SK-N-SH (cell line): Measurements from ENCODE around the gene DDX19B. TPM values are rescaled to one million over a fixed set of nuclear protein-coding genes. Genes with fewer than 3 reads are reported as not detected.
A peak's percentile ranks its signal among the peaks of the same experiment; 100 is the strongest.

ENCODE experiments used
- CTCF ChIA-PET: fragments of 300-600, 350-600 bp; formaldehyde crosslinking; extraction: SDS; loops from one replicate; lab custom pipeline; 2021; lab: Yijun Ruan, JAX
- POLR2A ChIA-PET: fragments of 350-600 bp; sonication (Branson Sonifier 250); formaldehyde crosslinking; extraction: SDS; loops from one replicate; lab custom pipeline; 2020; ENCODE audit warnings: antibody characterized with exemption, inconsistent platforms; lab: Yijun Ruan, JAX
- DNase-seq: peaks from one replicate; pipeline ENCODE4 v3.0.0; 2012
- H2AFZ ChIP-seq: fragments of 200-600 bp; sonication (generic); 2 replicates; pipeline ENCODE4 v1.8.1; 2016; ENCODE audit warnings: antibody characterized with exemption, mild to moderate bottlenecking, low read depth
- H3F3A ChIP-seq: fragments of 200-600 bp; sonication (generic); replicated peaks from 2 replicates; pipeline ENCODE3; 2016; ENCODE audit warnings: antibody characterized with exemption, mild to moderate bottlenecking; ENCODE audit not compliant: insufficient read depth
- H3K27ac ChIP-seq, 2 experiments: fragments of 200-500 bp in 1 of 2; fragments of 200-600 bp in 1 of 2; sonication (Bioruptor generic) in 1 of 2; sonication (generic), shearing (Covaris generic) in 1 of 2; 2 replicates each; pipeline versions ENCODE4 v1.5.1 to v1.6.1; 2014 to 2016; ENCODE audit warnings: low read depth in 2 of 2, inconsistent platforms in 1 of 2, low read length in 1 of 2, mild to moderate bottlenecking in 1 of 2, mixed read lengths in 1 of 2
- H3K27me3 ChIP-seq: fragments of 200-600 bp; sonication (generic), shearing (Covaris generic); 2 replicates; pipeline ENCODE4 v1.6.1; 2016; ENCODE audit warnings: mixed run types; ENCODE audit not compliant: insufficient read depth
- H3K36me3 ChIP-seq, 2 experiments: fragments of 200-500 bp in 1 of 2; fragments of 200-600 bp in 1 of 2; sonication (Bioruptor generic) in 1 of 2; sonication (generic) in 1 of 2; replicated peaks in 1 of 2; 2 replicates each; pipeline versions ENCODE3 to v1.5.1; 2014 to 2016; ENCODE audit warnings: low read length in 1 of 2, mild to moderate bottlenecking in 1 of 2; ENCODE audit not compliant: insufficient read depth in 2 of 2, control insufficient read depth in 1 of 2
- H3K4me1 ChIP-seq, 2 experiments: fragments of 200-500 bp in 1 of 2; fragments of 200-600 bp in 1 of 2; sonication (Bioruptor generic) in 1 of 2; sonication (generic), shearing (Covaris generic) in 1 of 2; 2 replicates each; pipeline versions ENCODE4 v1.5.1 to v1.6.1; 2014 to 2016; ENCODE audit warnings: low read depth in 1 of 2, low read length in 1 of 2, mixed run types in 1 of 2; ENCODE audit not compliant: insufficient read depth in 2 of 2, control insufficient read depth in 1 of 2
- H3K4me2 ChIP-seq: fragments of 200-600 bp; sonication (generic), shearing (Covaris generic); 2 replicates; pipeline ENCODE4 v1.6.1; 2017; ENCODE audit warnings: mixed run types
- H3K4me3 ChIP-seq, 2 experiments: fragments of 200-500 bp in 1 of 2; fragments of 200-600 bp in 1 of 2; sonication (Bioruptor generic) in 1 of 2; sonication (generic), shearing (Covaris generic) in 1 of 2; 2 replicates each; pipeline versions ENCODE4 v1.5.1 to v1.8.1; 2014 to 2016; ENCODE audit warnings: low read depth in 2 of 2, inconsistent platforms in 1 of 2, low read length in 1 of 2, mild to moderate bottlenecking in 1 of 2, mixed read lengths in 1 of 2, moderate library complexity in 1 of 2
- H3K79me2 ChIP-seq: fragments of 200-600 bp; sonication (generic); 2 replicates; pipeline ENCODE4 v1.8.1; 2017; ENCODE audit warnings: mild to moderate bottlenecking; ENCODE audit not compliant: insufficient read depth
- H3K9ac ChIP-seq: fragments of 200-600 bp; sonication (generic); 2 replicates; pipeline ENCODE4 v1.6.1; 2017; ENCODE audit warnings: mixed run types
- H3K9me2 ChIP-seq: fragments of 200-600 bp; sonication (generic); 2 replicates; pipeline ENCODE4 v1.6.1; 2017; ENCODE audit warnings: mixed run types
- H3K9me3 ChIP-seq: fragments of 200-600 bp; sonication (generic); 2 replicates; pipeline ENCODE4 v1.6.1; 2017; ENCODE audit warnings: mixed run types, mild to moderate bottlenecking, moderate library complexity
- H4K20me1 ChIP-seq: fragments of 200-600 bp; sonication (generic); 2 replicates; pipeline ENCODE4 v1.6.1; 2017; ENCODE audit warnings: mild to moderate bottlenecking, mixed run types; ENCODE audit not compliant: insufficient read depth
- FOSL2 ChIP-seq: IDR thresholded peaks from 2 replicates; pipeline ENCODE4 v1.4.0; 2012; ENCODE audit warnings: low read depth, mild to moderate bottlenecking, moderate library complexity, borderline replicate concordance
- GATA2 ChIP-seq: sonication (generic); formaldehyde crosslinking; IDR thresholded peaks from 2 replicates; pipeline ENCODE4 v1.5.0; 2020; ENCODE audit warnings: mild to moderate bottlenecking, missing genetic modification reagents
- IRF3 ChIP-seq: fragments of 150-350 bp; IDR thresholded peaks from 2 replicates; pipeline ENCODE4 v1.6.1; 2016; ENCODE audit warnings: mild to moderate bottlenecking, low read depth, low read length
- MEF2A ChIP-seq: IDR thresholded peaks from 2 replicates; pipeline ENCODE4 v1.4.0; 2012; ENCODE audit warnings: low read depth, borderline replicate concordance
- MXI1 ChIP-seq: IDR thresholded peaks from 2 replicates; pipeline ENCODE4 v1.6.1; 2012; ENCODE audit warnings: mild to moderate bottlenecking, low read depth, low read length, improper control_type of control experiment
- PBX3 ChIP-seq: IDR thresholded peaks from 2 replicates; pipeline ENCODE4; 2012
- POLR2AphosphoS5 ChIP-seq: IDR thresholded peaks from 2 replicates; pipeline ENCODE4 v1.6.1; 2012; ENCODE audit warnings: low read depth, low read length
- RAD21 ChIP-seq: IDR thresholded peaks from 2 replicates; pipeline ENCODE4 v1.6.1; 2012; ENCODE audit warnings: mild to moderate bottlenecking, low read length
- RCOR1 ChIP-seq: fragments of 150-350 bp; IDR thresholded peaks from 2 replicates; pipeline ENCODE4 v1.6.1; 2017; ENCODE audit warnings: antibody characterized with exemption, low read length
- REST ChIP-seq: IDR thresholded peaks from 2 replicates; pipeline ENCODE4 v1.6.1; 2012; ENCODE audit warnings: mild to moderate bottlenecking, low read depth, low read length, moderate library complexity
- RXRA ChIP-seq: IDR thresholded peaks from 2 replicates; pipeline ENCODE4 v1.4.0; 2012; ENCODE audit warnings: low read depth, mild to moderate bottlenecking, borderline replicate concordance
- SIN3A ChIP-seq: IDR thresholded peaks from 2 replicates; pipeline ENCODE4 v1.6.1; 2012; ENCODE audit warnings: low read depth, mild to moderate bottlenecking, low read length, moderate library complexity, borderline replicate concordance
- SMC3 ChIP-seq: IDR thresholded peaks from 2 replicates; pipeline ENCODE4 v1.6.1; 2012; ENCODE audit warnings: low read depth, low read length, improper control_type of control experiment
- TEAD4 ChIP-seq: IDR thresholded peaks from 2 replicates; pipeline ENCODE4 v1.4.0; 2012; ENCODE audit warnings: mild to moderate bottlenecking, borderline replicate concordance; ENCODE audit not compliant: insufficient read depth
- USF1 ChIP-seq: IDR thresholded peaks from 2 replicates; pipeline ENCODE4 v1.4.0; 2012; ENCODE audit warnings: low read depth, borderline replicate concordance
- YY1 ChIP-seq: IDR thresholded peaks from 2 replicates; pipeline ENCODE4 v1.4.0; 2012; ENCODE audit warnings: low read depth, mild to moderate bottlenecking
- ZBTB33 ChIP-seq: IDR thresholded peaks from 2 replicates; pipeline ENCODE4 v1.4.0; 2012; ENCODE audit warnings: low read depth, borderline replicate concordance
- WGBS: methylation state at CpG from one replicate; pipeline ENCODE4 v1.1.6; 2017; ENCODE audit warnings: low lambda C conversion rate; 5-methylcytosine and 5-hydroxymethylcytosine counted together
- polyA plus RNA-seq, 3 experiments: library from polyadenylated mRNA; depleted of rRNA; stranded (reverse); fragments of >200 nt; gene quantifications; 2 replicates each; pipeline ENCODE4 v1.2.3, GENCODE V29; 2012
- TF ChIP-seq, protein P1 (sequence below): fragments of 150-350 bp; IDR thresholded peaks from 2 replicates; pipeline ENCODE4 v1.6.1; 2017; ENCODE audit warnings: antibody characterized with exemption, low read length, low read depth, borderline replicate concordance

Gene DDX19B
- polyA plus RNA-seq, 1 of the 3 experiments (the other 2 are of a cell fraction), result 43.6 TPM

GRCh38 chr16:70348991-70349390 lies 50.0 kb downstream of the DDX19B start:
- H2AFZ ChIP-seq, result no peak overlapping the region
- POLR2A ChIA-PET, result no interaction called here
- no peak overlapping the region for H3K9ac ChIP-seq
- H3K4me1 ChIP-seq, result peaks cover 2 to 10% of the 10 kb centered on the region in 2 experiments; a peak in 2 of 4 replicates
- H3F3A ChIP-seq, result peaks cover 4% of the 10 kb centered on the region
- DNase-seq, result no peak
- TF ChIP-seq USF1 (no peak), GATA2 (no peak), SMC3 (no peak), MEF2A (no peak), IRF3 (no peak), RAD21 (no peak), ZBTB33 (no peak), POLR2AphosphoS5 (no peak), MXI1 (no peak), RXRA (no peak), PBX3 (no peak), SIN3A (no peak), REST (no peak), RCOR1 (no peak), FOSL2 (no peak), YY1 (no peak), TEAD4 (no peak)
- TF ChIP-seq, protein P1, sequence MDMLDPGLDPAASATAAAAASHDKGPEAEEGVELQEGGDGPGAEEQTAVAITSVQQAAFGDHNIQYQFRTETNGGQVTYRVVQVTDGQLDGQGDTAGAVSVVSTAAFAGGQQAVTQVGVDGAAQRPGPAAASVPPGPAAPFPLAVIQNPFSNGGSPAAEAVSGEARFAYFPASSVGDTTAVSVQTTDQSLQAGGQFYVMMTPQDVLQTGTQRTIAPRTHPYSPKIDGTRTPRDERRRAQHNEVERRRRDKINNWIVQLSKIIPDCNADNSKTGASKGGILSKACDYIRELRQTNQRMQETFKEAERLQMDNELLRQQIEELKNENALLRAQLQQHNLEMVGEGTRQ, result no peak
- H3K4me2 ChIP-seq, result 0 out of 2 replicates have a peak overlapping the region, but pooled peaks have one; percentile 83
- H3K36me3 ChIP-seq, result peaks cover 12 to 26% of the 10 kb centered on the region in 2 experiments
- H4K20me1 ChIP-seq, result no peaks in the 10 kb centered on the region
- no peaks in the 10 kb centered on the region for H3K9me3 ChIP-seq
- peaks cover 63% of the 10 kb centered on the region for H3K79me2 ChIP-seq
- no peak overlapping the region for H3K4me3 ChIP-seq
- H3K27ac ChIP-seq, result no peak overlapping the region
- WGBS, result 86% methylated on average over 2 of the region's 2 CpGs
- no peaks in the 10 kb centered on the region for H3K27me3 ChIP-seq
- no peaks in the 10 kb centered on the region for H3K9me2 ChIP-seq
- CTCF ChIA-PET, result no interaction called here
